ENCODE data around the gene SLC5A2.
"Not testable (repeated sequence)": the region's sequence is repeated elsewhere in the genome, so short reads cannot be mapped to it uniquely, and the experiment has no call there.

Gene SLC5A2

GRCh38 chr16:31477220-31478216 lies 5.4 kb upstream of the SLC5A2 start:
- no peak for DNase-seq

- no peak for DNase-seq
These were observed 4.0 kb upstream of the SLC5A2 start for GRCh38 chr16:31478956-31479355.

GRCh38 chr16:31479751-31480150 lies 3.2 kb upstream of the SLC5A2 start:
- no peak for DNase-seq

- no peak for DNase-seq
These were observed 1.9 kb upstream of the SLC5A2 start for GRCh38 chr16:31480851-31481536.

- not testable (repeated sequence) for DNase-seq
These were observed 1.1 kb downstream of the SLC5A2 start for GRCh38 chr16:31484048-31484447.

GRCh38 chr16:31484491-31485171 lies 1.7 kb downstream of the SLC5A2 start:
- no peak for DNase-seq

- DNase-seq, result no peak
These were observed 2.6 kb downstream of the SLC5A2 start for GRCh38 chr16:31485571-31485970.

GRCh38 chr16:31486045-31486444 lies 3.1 kb downstream of the SLC5A2 start:
- no peak for DNase-seq

- DNase-seq, result no peak
These were observed 4.3 kb downstream of the SLC5A2 start for GRCh38 chr16:31487071-31487719.

GRCh38 chr16:31487720-31488467 lies 5.0 kb downstream of the SLC5A2 start:
- no peak for DNase-seq

- DNase-seq, result no peak
These were observed 5.8 kb downstream of the SLC5A2 start for GRCh38 chr16:31488468-31489297.

- DNase-seq, result no peak
These were observed 6.3 kb downstream of the SLC5A2 start for GRCh38 chr16:31489298-31489564.

- no peak for DNase-seq
These were observed 7.0 kb downstream of the SLC5A2 start for GRCh38 chr16:31489616-31490584.

- DNase-seq, result no peak
These were observed 9.0 kb downstream of the SLC5A2 start for GRCh38 chr16:31491778-31492418.

- no peak for DNase-seq
These were observed 10.7 kb downstream of the SLC5A2 start for GRCh38 chr16:31493506-31494125.

GRCh38 chr16:31496670-31497069 lies 13.7 kb downstream of the SLC5A2 start:
- DNase-seq, result no peak

- no peak for DNase-seq
These were observed 15.6 kb downstream of the SLC5A2 start for GRCh38 chr16:31498493-31498892.

- no peak for DNase-seq
These were observed 17.0 kb downstream of the SLC5A2 start for GRCh38 chr16:31499928-31500327.

Measured in NK-92 treated with Interleukin-12 subunit alpha and Interleukin-12 subunit beta, amount 100 ng/mL, for 24 hours (cell line).